NCI-H1436 treated with DMSO at 0.1 percent for 48 hours (cell line): ENCODE measurements around the gene PSMB7.

Experiments
- DNase-seq: peaks from one replicate; lab custom pipeline; 2025; lab: John Stamatoyannopoulos, UW

PSMB7 gene

GRCh38 chr9:124356745-124357390 is 58.4 kb downstream of the PSMB7 start:
- no peak for DNase-seq

DNA sequence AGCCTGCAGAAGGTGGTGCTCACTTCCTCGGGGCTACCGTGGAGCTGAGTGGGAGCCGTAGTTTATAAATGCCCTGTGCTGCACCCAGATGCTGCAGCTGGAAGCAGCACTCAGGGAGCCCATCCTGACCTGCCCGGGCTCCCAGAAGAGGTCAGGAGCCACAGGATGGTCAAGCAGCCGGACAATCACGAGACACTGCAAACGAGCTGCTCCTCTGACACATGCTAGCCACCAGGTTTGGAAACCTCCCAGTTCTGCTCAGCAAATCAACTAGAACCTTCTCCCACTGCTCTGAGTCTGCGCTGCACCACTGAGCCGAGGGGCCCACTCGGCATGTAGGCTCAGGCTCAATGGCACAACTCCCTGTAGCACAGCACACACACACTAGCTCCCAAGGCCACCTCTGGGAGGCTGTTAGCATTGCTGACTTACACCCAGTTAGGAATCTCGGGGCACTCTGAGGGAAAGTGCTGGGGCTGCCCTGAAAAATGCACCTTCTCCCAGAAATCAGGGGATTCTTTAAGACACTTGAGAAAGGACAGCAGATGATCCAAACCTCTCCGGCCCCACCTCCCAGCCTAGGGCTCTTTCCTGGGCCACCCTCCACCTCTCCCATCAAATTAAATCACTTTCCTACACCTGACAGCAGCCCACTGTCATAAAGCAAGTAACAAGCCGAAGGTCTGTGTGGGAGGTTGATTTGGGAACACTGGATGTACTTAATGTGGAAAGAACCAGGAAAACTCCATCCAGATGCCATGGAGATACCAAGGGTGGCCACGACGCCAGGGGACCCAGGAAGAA is 59.1 kb downstream of the PSMB7 start:
- no peak for DNase-seq

- no peak for DNase-seq
Measured at GRCh38 chr9:124355039-124355940, 60.0 kb downstream of the PSMB7 start.

DNA sequence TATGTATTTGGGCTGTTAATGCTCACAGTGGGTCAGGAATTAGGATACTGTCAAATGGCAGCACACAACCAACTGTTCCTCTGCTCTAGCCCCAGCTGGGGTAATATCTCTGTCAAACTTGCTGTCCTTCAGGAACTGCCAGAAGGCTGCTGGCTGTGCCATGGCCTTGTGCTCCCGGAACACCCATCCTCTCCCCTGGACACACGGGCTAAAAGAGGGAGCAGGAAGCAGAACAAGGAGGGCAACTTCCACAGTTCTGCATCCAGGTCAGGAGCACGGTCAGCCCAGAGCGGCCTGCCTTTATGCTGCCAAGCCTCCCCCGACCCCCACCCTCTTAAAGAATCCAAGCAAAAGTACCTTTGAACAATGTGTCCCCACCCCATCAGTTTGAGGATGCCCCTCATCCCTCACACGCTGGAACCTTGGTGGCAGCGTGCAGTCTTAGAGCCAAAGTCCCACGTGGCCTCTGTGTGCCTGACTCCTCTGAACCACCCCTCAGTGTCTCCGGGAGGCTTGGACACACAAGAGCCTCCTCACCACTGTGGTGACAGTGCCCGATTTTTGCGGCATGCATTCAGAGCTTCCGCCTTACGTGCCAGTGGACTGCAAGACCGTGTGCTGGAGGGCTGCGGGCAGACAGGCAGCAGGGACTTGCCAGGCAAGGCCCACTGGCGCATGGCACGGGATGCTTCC is 60.8 kb downstream of the PSMB7 start:
- no peak for DNase-seq

DNA sequence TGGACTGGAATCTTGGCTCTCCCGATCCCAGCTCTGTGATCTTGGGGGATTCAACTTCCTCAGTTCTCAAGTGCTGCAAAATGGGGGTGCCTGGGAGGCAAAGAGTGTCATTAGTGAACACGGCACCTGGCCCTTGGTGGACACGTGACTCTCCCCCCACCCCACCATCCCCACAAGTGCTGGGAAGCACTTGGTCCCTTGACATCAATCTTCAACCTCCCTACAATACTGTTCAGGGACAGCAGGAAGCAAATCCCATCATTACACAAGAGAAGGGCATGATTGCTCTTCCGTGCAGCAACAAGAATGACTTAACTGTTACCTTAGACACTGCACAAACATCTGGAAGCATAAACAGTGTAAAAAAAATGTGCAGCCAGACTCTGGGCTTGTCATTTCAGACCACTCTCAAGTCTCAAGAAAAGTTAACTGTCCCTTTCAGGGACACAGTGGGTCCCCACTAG is 61.4 kb downstream of the PSMB7 start:
- DNase-seq, result no peak

GRCh38 chr9:124353166-124353768 is 62.0 kb downstream of the PSMB7 start:
- no peak for DNase-seq

- no peak for DNase-seq
Measured at GRCh38 chr9:124352616-124353015, 62.6 kb downstream of the PSMB7 start.

DNA sequence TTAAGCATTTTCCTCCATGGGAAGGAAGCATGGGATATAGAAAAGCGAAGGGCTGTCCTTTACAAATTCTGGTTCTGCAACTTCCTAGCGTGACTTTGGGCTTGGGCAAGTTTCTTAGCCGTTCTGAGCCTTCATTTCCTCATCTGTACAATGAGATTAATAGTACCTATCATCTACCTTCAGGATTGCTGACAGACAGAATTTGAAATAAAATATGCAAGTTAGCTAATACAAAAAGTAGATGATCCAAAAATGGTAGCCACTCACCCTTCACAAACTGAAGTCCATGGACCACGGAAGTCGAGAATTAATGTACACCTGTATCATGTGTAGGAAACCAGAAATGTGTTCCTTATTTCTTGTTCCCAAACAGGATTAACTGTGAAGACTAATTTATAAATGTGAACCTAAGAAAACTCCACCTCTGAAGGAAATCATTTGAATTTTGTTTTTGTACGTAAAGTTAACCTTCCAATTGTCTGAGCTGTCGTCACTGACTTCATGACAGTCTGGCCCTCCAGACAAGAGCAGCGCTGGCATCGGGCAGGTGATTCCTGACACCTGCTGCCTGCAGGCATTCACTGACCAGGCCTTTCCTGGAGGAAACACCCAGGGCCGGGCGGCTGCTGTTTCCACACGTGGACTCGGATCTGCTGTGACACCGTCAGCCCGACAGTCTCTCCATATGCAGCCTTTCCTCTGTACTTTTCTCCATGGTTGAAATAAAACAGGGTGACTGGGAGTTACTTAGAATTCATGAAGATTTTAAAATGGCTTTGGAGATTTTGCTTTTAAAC is 63.4 kb downstream of the PSMB7 start:
- DNase-seq, result no peak

DNA sequence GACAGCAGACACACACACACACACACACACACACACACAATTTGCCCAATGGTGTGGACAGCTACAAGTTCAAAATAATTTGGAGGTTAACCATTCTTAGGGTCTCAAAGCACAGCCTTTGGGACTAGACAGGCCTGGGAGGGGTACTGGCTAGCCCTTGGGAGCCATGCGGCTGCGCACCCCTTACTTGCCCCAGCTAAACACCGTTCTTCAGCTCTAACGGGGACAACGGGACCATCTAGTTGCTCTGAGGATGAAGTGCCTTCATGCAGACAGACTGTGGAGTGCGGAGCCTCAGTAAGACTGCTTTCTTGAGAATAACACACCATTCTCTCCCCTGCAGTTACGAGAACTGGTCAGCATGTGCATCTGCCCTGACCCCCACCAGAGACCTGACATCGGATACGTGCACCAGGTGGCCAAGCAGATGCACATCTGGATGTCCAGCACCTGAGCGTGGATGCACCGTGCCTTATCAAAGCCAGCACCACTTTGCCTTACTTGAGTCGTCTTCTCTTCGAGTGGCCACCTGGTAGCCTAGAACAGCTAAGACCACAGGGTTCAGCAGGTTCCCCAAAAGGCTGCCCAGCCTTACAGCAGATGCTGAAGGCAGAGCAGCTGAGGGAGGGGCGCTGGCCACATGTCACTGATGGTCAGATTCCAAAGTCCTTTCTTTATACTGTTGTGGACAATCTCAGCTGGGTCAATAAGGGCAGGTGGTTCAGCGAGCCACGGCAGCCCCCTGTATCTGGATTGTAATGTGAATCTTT is 64.6 kb downstream of the PSMB7 start:
- DNase-seq, result no peak

GRCh38 chr9:124349675-124350493 is 65.4 kb downstream of the PSMB7 start:
- DNase-seq, result peak; percentile 4

DNA sequence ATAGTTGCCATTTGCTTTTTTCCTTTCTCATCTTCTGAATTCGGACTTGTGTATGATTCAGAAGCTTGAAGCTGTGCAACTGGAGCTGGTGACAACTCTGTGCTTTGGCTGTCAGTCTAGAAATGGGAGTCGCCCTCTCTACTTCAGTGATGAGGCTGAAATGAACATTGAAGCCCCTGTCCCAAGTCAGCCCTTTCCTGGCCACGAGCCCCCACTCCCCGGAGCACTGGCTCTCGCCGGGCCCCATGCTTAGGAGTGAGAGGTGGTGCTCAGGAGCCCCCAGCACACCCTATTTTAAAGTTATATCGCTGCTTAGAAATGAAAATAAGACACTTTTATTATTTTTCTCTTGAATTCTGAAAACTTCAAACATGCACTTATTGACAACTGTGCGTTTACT is 66.0 kb downstream of the PSMB7 start:
- DNase-seq, result no peak

- no peak for DNase-seq
Measured at GRCh38 chr9:124348831-124349230, 66.4 kb downstream of the PSMB7 start.

GRCh38 chr9:124348363-124348762 is 66.9 kb downstream of the PSMB7 start:
- DNase-seq, result no peak

- no peak for DNase-seq
Measured at GRCh38 chr9:124347968-124348358, 67.3 kb downstream of the PSMB7 start.

DNA sequence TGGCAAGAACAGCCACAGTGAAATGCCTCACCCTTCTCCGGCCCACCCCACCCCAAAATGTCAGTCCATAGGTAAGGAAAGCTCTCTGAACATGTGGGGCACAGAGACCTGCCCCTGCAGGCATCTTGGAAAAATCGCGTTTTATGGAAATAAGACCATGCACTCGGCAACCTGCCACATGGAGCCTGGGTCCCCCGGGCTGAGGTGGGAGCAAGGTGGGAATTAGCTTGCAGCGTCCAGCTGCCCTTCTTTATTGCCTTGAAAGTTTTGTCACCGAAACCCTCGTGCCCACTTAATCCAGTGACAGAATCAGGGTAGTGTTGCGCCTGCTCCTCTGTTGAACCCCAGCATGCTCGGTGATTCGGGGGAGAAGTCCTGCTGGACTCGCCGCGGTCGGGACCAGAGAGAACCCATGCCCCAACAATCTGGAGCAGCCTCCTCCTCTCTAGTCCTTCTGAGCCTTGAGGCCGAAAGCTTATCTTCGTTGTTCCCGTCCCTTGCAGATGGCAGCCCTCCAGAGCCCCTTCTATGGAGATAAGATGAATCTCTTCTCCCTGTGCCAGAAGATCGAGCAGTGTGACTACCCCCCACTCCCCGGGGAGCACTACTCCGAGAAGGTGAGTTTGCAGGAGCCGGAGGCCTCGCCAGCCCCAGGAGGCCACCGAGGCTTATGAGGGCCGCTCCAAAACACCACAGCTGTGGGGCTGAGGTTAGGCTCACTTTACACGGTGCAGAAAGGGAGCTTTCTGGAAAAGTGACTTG is 67.9 kb downstream of the PSMB7 start:
- DNase-seq, result no peak

DNA sequence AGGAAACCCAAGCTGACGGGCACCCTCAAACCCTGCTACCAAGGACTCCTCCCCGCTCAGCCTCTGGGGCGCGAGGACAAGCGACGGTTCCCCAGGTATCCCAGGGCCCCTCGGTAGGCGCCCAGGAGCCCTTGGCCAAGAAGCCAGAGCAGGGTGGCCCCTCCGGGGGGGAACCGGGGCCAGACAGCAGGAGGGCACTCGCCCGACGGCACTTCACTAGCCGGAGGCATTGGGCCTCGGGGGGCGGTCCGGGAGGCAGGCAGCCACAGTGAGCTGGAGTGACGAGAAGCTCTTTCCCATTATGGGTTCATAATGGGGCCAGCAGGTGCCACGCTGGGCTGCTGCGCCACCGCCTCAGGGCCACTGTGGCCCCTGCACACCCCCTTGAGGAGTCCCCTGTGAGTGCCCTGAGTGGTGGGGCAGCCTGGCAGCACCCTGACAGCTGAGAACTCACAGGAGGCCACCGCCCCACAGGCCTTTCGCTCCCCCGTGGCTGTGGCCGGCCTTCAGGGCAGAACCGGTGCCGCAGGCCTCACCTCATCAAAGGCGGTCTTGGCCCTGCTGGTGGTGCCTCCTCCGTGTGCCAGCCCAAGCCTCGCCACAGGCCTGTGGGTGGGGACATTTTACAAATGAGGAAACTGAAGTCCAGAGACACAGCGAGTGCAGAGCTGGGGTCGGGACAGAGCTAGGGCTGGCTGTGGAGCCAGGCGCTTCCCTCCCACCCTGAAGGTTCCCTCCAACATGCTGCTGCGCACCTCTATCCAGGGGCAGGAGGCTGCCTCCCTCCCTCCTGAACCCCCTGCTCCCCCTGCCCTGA is 68.7 kb downstream of the PSMB7 start:
- no peak for DNase-seq

GRCh38 chr9:124345751-124346281 is 69.4 kb downstream of the PSMB7 start:
- DNase-seq, result no peak
